Choroid plexus epithelial cell (primary cell): ENCODE data around the gene HCN3.

ENCODE experiments used
- DNase-seq: peaks from one replicate; pipeline ENCODE4 v3.0.0-alpha.2; 2010; ENCODE audit warnings: low read depth
- H3K4me3 ChIP-seq: 2 replicates; pipeline ENCODE4 v1.5.1; 2011; ENCODE audit warnings: low read depth, mild to moderate bottlenecking, control low read depth, low read length, moderate library complexity
- CTCF ChIP-seq: conservative IDR thresholded peaks from 2 replicates; pipeline ENCODE4 v1.5.1; 2011; ENCODE audit warnings: low read depth, mild to moderate bottlenecking, control low read depth, inconsistent platforms, low read length, moderate library complexity

HCN3 gene

GRCh38 chr1:155322571-155322952, 45.3 kb downstream of the HCN3 start:
- no peak for TF ChIP-seq CTCF
- H3K4me3 ChIP-seq: peak overlapping the region; percentile 72
- DNase-seq: peak; percentile 33

GRCh38 chr1:155322953-155323728, 45.9 kb downstream of the HCN3 start:
- DNase-seq: peak; percentile 92
- H3K4me3 ChIP-seq: peak overlapping the region; percentile 72
- peak; percentile 77 for TF ChIP-seq CTCF

- peak overlapping the region; percentile 72 for H3K4me3 ChIP-seq
- peak; percentile 94 for DNase-seq
- TF ChIP-seq CTCF: no peak
Observed at GRCh38 chr1:155323729-155324036, 46.4 kb downstream of the HCN3 start.

- peak; percentile 97 for DNase-seq
- no peak for TF ChIP-seq CTCF
- peak overlapping the region; percentile 72 for H3K4me3 ChIP-seq
Observed at GRCh38 chr1:155324037-155324716, 46.9 kb downstream of the HCN3 start.

- peak overlapping the region; percentile 72 for H3K4me3 ChIP-seq
- peak; percentile 60 for TF ChIP-seq CTCF
- peak; percentile 49 for DNase-seq
Observed at GRCh38 chr1:155324717-155325602, 47.7 kb downstream of the HCN3 start.

GRCh38 chr1:155325603-155325893, 48.3 kb downstream of the HCN3 start:
- no peak for DNase-seq
- TF ChIP-seq CTCF: no peak
- H3K4me3 ChIP-seq: peak overlapping the region; percentile 72
